K562 (cell line): Measurements from ENCODE around the gene UBASH3A. TPM values are rescaled to one million over a fixed set of nuclear protein-coding genes. Genes with fewer than 3 reads are reported as not detected.

Experiments
- ATAC-seq: fragments of 200-7000 bp; cut with Tn5 transposase; 3 replicates; pipeline ENCODE4 v1.9.1; 2020; ENCODE audit warnings: moderate library complexity
- BruUV-seq: library from RNA; stranded (reverse); fragments of 400-500 nt; replicated peaks from 2 replicates; lab custom pipeline; 2021; lab: Mats Ljungman, UMichigan
- CTCF ChIA-PET: fragments of 300-600 bp; formaldehyde crosslinking; extraction: SDS; loops from one replicate; lab custom pipeline; 2021; ENCODE audit warnings: low intra/inter-chr PET ratio; lab: Yijun Ruan, JAX
- POLR2A ChIA-PET: fragments of 300-600, 350-650 bp; sonication (Branson Sonifier 250); formaldehyde crosslinking; extraction: SDS; loops from one replicate; lab custom pipeline; 2021; ENCODE audit warnings: antibody characterized with exemption, inconsistent platforms; lab: Yijun Ruan, JAX
- DNase-seq, 4 experiments: peaks; one replicate each; pipeline versions ENCODE4 v3.0.0 to v3.0.0-alpha.2; 2011 to 2018; ENCODE audit warnings: low spot score in 3 of 4, mixed read lengths in 3 of 4; ENCODE audit errors: extremely low read depth in 1 of 4
- FAIRE-seq: peaks from 2 replicates; lab custom pipeline; 2011; peaks lifted over from hg19 to GRCh38; lab: Jason Lieb, UNC
- H2AFZ ChIP-seq: 2 replicates; pipeline ENCODE4 v1.6.0; 2011; ENCODE audit warnings: low read depth, low read length, control low read depth, inconsistent platforms
- H3K27ac ChIP-seq: fragments of 200-600 bp; 3 replicates; pipeline ENCODE4 v1.8.0; 2011; ENCODE audit warnings: low read depth, mild to moderate bottlenecking, control low read depth, inconsistent platforms, low read length, moderate library complexity, mixed read lengths; ENCODE audit errors: extremely low read depth
- H3K27me3 ChIP-seq, 2 experiments: fragments of 300-600 bp in 1 of 2; 2 replicates in 1 of 2; 3 replicates in 1 of 2; pipeline versions ENCODE4 v1.6.0 to v1.8.0; 2011; ENCODE audit warnings: inconsistent platforms in 2 of 2, low read length in 2 of 2, mild to moderate bottlenecking in 1 of 2, mixed read lengths in 1 of 2, moderate library complexity in 1 of 2; ENCODE audit not compliant: control insufficient read depth in 2 of 2, insufficient read depth in 2 of 2
- H3K36me3 ChIP-seq: fragments of 300-600 bp; 3 replicates; pipeline ENCODE4 v1.8.0; 2011; ENCODE audit warnings: mild to moderate bottlenecking, low read length, inconsistent platforms; ENCODE audit not compliant: control insufficient read depth, insufficient read depth
- H3K4me1 ChIP-seq, 2 experiments: fragments of 200-600 bp in 1 of 2; replicated peaks in 1 of 2; 2 replicates in 1 of 2; 3 replicates in 1 of 2; pipeline versions ENCODE4 v1.5.1 to v1.8.0; 2011; ENCODE audit warnings: inconsistent platforms in 2 of 2, low read length in 2 of 2, mild to moderate bottlenecking in 1 of 2, mixed read lengths in 1 of 2, moderate library complexity in 1 of 2; ENCODE audit not compliant: control insufficient read depth in 2 of 2, insufficient read depth in 2 of 2
- H3K4me2 ChIP-seq: 2 replicates; pipeline ENCODE4 v1.6.1; 2011; ENCODE audit warnings: low read length, control low read depth, inconsistent platforms, mixed read lengths; ENCODE audit not compliant: insufficient read depth
- H3K4me3 ChIP-seq: fragments of 200-600 bp; sonication (generic), shearing (Covaris generic); 2 replicates; pipeline ENCODE4 v1.5.1; 2016; ENCODE audit warnings: control low read depth, inconsistent platforms
- H3K79me2 ChIP-seq: fragments of 200-600 bp; 3 replicates; pipeline ENCODE4 v1.8.0; 2011; ENCODE audit warnings: low read length, inconsistent platforms; ENCODE audit not compliant: control insufficient read depth, insufficient read depth
- H3K9ac ChIP-seq, 2 experiments: 2 replicates each; pipeline versions ENCODE4 v1.6.0 to v1.6.1; 2011; ENCODE audit warnings: low read depth in 2 of 2, low read length in 2 of 2, control low read depth in 1 of 2, inconsistent platforms in 1 of 2, mild to moderate bottlenecking in 1 of 2, mixed read lengths in 1 of 2; ENCODE audit not compliant: insufficient read depth in 1 of 2
- H3K9me1 ChIP-seq: one replicate; pipeline ENCODE4 v1.6.0; 2011; ENCODE audit warnings: inconsistent platforms, mild to moderate bottlenecking, low read length, moderate library complexity; ENCODE audit not compliant: control insufficient read depth, insufficient read depth
- H3K9me3 ChIP-seq: replicated peaks from 2 replicates; pipeline ENCODE4 v1.5.1; 2011; ENCODE audit warnings: low read depth, low read length, inconsistent platforms; ENCODE audit not compliant: control insufficient read depth, insufficient read depth
- H4K20me1 ChIP-seq: replicated peaks from 2 replicates; pipeline ENCODE4 v1.6.1; 2011; ENCODE audit warnings: low read length, inconsistent platforms, mixed read lengths; ENCODE audit not compliant: control insufficient read depth, insufficient read depth
- CBX8 ChIP-seq: fragments of 200-600 bp; sonication (generic); IDR thresholded peaks from 2 replicates; pipeline ENCODE4 v1.6.1; 2012; ENCODE audit warnings: borderline replicate concordance, mixed run types, low read depth, mild to moderate bottlenecking, moderate library complexity, mixed read lengths, low read length, control low read depth, inconsistent platforms; ENCODE audit not compliant: poor library complexity, severe bottlenecking; ENCODE audit errors: extremely low read depth
- ESRRA ChIP-seq: fragments of 450-650 bp; IDR thresholded peaks from 2 replicates; pipeline ENCODE4 v1.6.1; 2014; ENCODE audit warnings: low read depth, mild to moderate bottlenecking, moderate library complexity, borderline replicate concordance
- HLTF ChIP-seq: fragments of 450-650 bp; IDR thresholded peaks from 2 replicates; pipeline ENCODE4 v1.6.1; 2016
- MTF1 ChIP-seq: fragments of 250-450 bp; sonication (Bioruptor Pico); IDR thresholded peaks from 2 replicates; pipeline ENCODE4 v1.9.0; 2021; ENCODE audit warnings: moderate library complexity, mild to moderate bottlenecking, inconsistent platforms, borderline replicate concordance
- ZFP30 ChIP-seq: fragments of 250-450 bp; sonication (Bioruptor Pico); IDR thresholded peaks from 2 replicates; pipeline ENCODE4 v1.8.0; 2022; ENCODE audit warnings: moderate library complexity, mild to moderate bottlenecking, inconsistent platforms, borderline replicate concordance
- ZNF23 ChIP-seq: fragments of 250-450 bp; sonication (Bioruptor Pico); IDR thresholded peaks from 2 replicates; pipeline ENCODE4 v1.4.0; 2020; ENCODE audit warnings: mild to moderate bottlenecking
- ZNF41 ChIP-seq: fragments of 250-450 bp; sonication (Bioruptor Pico); conservative IDR thresholded peaks from 2 replicates; pipeline ENCODE4 v1.4.0; 2020; ENCODE audit warnings: mild to moderate bottlenecking
- WGBS: fragments of 100-300 bp; shearing (Covaris generic); methylation state at CpG from one replicate; pipeline ENCODE4 v1.1.6; 2016; ENCODE audit warnings: low coverage, mixed read lengths; ENCODE audit not compliant: insufficient coverage; ENCODE audit errors: missing lambda C conversion rate; 5-methylcytosine and 5-hydroxymethylcytosine counted together
- in situ Hi-C: fragments of 300-500 bp; cut with MboI; formaldehyde crosslinking; loops from 4 replicates; pipeline ENCODE4 v1.15.0; 2018; ENCODE audit warnings: inconsistent platforms, mixed read lengths
- intact Hi-C: fragments of 100-400 bp; cut with micrococcal nuclease; formaldehyde crosslinking; loops from 2 replicates; pipeline ENCODE4 v1.14.2; 2022
- polyA plus RNA-seq, 8 experiments: library from polyadenylated mRNA; depleted of rRNA in 4 of 8; stranded (reverse) in 5 of 8; unstranded in 3 of 8; fragments of >200 nt; fragmentation: Nextera tagmentation in 2 of 8; fragmentation: Illumina TruSeq in 1 of 8; extraction: Ambion mirVana in 2 of 8; extraction: Trizol in 1 of 8; gene quantifications; 2 replicates each; pipeline versions ENCODE4 v1.2.1 to v1.2.3, GENCODE V29; 2011 to 2014; ENCODE audit warnings: inconsistent platforms in 1 of 8, missing spikeins in 1 of 8
- total RNA-seq, 7 experiments: library from RNA; depleted of rRNA in 6 of 7; stranded (reverse); fragments of >200 nt in 6 of 7; fragmentation: Illumina TruSeq in 2 of 7; extraction: Trizol in 2 of 7; gene quantifications; 2 replicates each; pipeline versions ENCODE4 v1.2.1 to v1.2.3, GENCODE V29; 2011 to 2021; ENCODE audit warnings: low replicate concordance in 1 of 7

UBASH3A gene
- total and polyA plus RNA-seq, 9 of the 15 experiments (the other 6 are each of a cell fraction or from before 2014, with no cell fraction given) = 0.23 to 1.8 (median 1.1) TPM

GRCh38 chr21:42390696-42391095 is 13.0 kb upstream of the UBASH3A start:
- ChIA-PET CTCF (no interaction called here), POLR2A (no interaction called here)
- Histone ChIP-seq H3K9me3 (no peaks in the 10 kb centered on the region), H3K27ac (no peak overlapping the region), H3K9ac (no peak overlapping the region), H3K4me2 (no peak overlapping the region), H3K9me1 (no peaks in the 10 kb centered on the region)
- intact Hi-C loops = no loop called here
- no TSS peak for BruUV-seq
- no peak for TF ChIP-seq HLTF
- no peak for TF ChIP-seq ESRRA
- TF ChIP-seq CBX8 = no peak
- TF ChIP-seq ZNF41 = no peak
- no peak for TF ChIP-seq ZFP30
- no peak for TF ChIP-seq MTF1 (CRISPR knock-in tag)
- no peak for TF ChIP-seq ZNF23 (CRISPR knock-in tag)
- TF ChIP-seq, all 486 proteins: peak for 0
- ATAC-seq = no peak
- Histone ChIP-seq H3K4me1 (peaks cover 10 to 13% of the 10 kb centered on the region in 2 experiments; a peak in 3 of 5 replicates), H4K20me1 (no peaks in the 10 kb centered on the region), H3K79me2 (no peaks in the 10 kb centered on the region), H3K4me3 (no peak overlapping the region), H3K27me3 (peaks cover 9 to 30% of the 10 kb centered on the region in 2 experiments), H2AFZ (no peak overlapping the region), H3K36me3 (no peaks in the 10 kb centered on the region)
- no peak for FAIRE-seq
- WGBS = 27% methylated on average over 2 of the region's 2 CpGs
- in situ Hi-C loops = no loop called here
- DNase-seq = no peak
